NCI-H2081 treated with DMSO at 0.1 percent for 48 hours (cell line): ENCODE data around the gene CEP131.
A peak's percentile ranks its signal among the peaks of the same experiment; 100 is the strongest.
"Not testable (repeated sequence)": the region's sequence is repeated elsewhere in the genome, so short reads cannot be mapped to it uniquely, and the experiment has no call there.

Source experiments
- DNase-seq: peaks from one replicate; lab custom pipeline; 2025; lab: John Stamatoyannopoulos, UW

The CEP131 gene

GRCh38 chr17:81166033-81166492, 56.7 kb downstream of the CEP131 start, which contains the start of gene AATK:
TSS of gene AATK (minus strand) at chr17:81166221. CDS start at chr17:81165992, 229 bp downstream.
- no peak for DNase-seq

GRCh38 chr17:81165246-81166032, 57.3 kb downstream of the CEP131 start, which contains the start of gene PVALEF:
TSS of gene PVALEF (plus strand) at chr17:81165507. CDS start at chr17:81181227, 15,720 bp downstream.
- DNase-seq, result no peak

- DNase-seq, result peak; percentile 28
These were observed 58.2 kb downstream of the CEP131 start for GRCh38 chr17:81164371-81165245.

- no peak for DNase-seq
These were observed 58.9 kb downstream of the CEP131 start for GRCh38 chr17:81163703-81164370.

GRCh38 chr17:81163051-81163695, 59.6 kb downstream of the CEP131 start:
- DNase-seq, result no peak

- DNase-seq, result no peak
These were observed 60.3 kb downstream of the CEP131 start for GRCh38 chr17:81162491-81162890.

- DNase-seq, result no peak
These were observed 60.8 kb downstream of the CEP131 start for GRCh38 chr17:81161972-81162371.

GRCh38 chr17:81161536-81161935, 61.2 kb downstream of the CEP131 start:
- no peak for DNase-seq

- DNase-seq, result no peak
These were observed 61.9 kb downstream of the CEP131 start for GRCh38 chr17:81160747-81161453.

GRCh38 chr17:81160306-81160705, 62.5 kb downstream of the CEP131 start:
- no peak for DNase-seq

GRCh38 chr17:81159611-81160265, 63.0 kb downstream of the CEP131 start:
- DNase-seq, result no peak

GRCh38 chr17:81158688-81159590, 63.8 kb downstream of the CEP131 start:
- DNase-seq, result no peak

- no peak for DNase-seq
These were observed 64.7 kb downstream of the CEP131 start for GRCh38 chr17:81157848-81158687.

GRCh38 chr17:81156866-81157805, 65.6 kb downstream of the CEP131 start:
- no peak for DNase-seq

GRCh38 chr17:81154961-81155360, 67.8 kb downstream of the CEP131 start:
- no peak for DNase-seq

GRCh38 chr17:81154016-81154415, 68.7 kb downstream of the CEP131 start:
- DNase-seq, result not testable (repeated sequence)

- DNase-seq, result no peak
These were observed 69.4 kb downstream of the CEP131 start for GRCh38 chr17:81153340-81153803.
